Measurements from ENCODE around the gene HYOU1. TPM values are rescaled to one million over a fixed set of nuclear protein-coding genes. Genes with fewer than 3 reads are reported as not detected.

The HYOU1 gene
- total and polyA plus RNA-seq, 2 experiments from 2014 or later, result 103 to 125 TPM

- H3K9me3 ChIP-seq (ENCODE audit: low read depth), result no peaks in the 10 kb centered on the region
- peak overlapping the region; percentile 59 for H3K4me3 ChIP-seq
- H3K4me1 ChIP-seq (ENCODE audit: low read depth), result no peaks in the 10 kb centered on the region
- no peak for TF ChIP-seq CTCF (IDR thresholded peaks at IDR 0.05; ENCODE audit: low read depth, low read length)
- peak overlapping the region; percentile 36 for H3K27ac ChIP-seq
- H3K36me3 ChIP-seq, result peaks cover 19% of the 10 kb centered on the region
- no peaks in the 10 kb centered on the region for H3K27me3 ChIP-seq
- no peak for DNase-seq (ENCODE audit: low read depth in 1 of 2, low spot score in 1 of 2)
These were observed 58.7 kb downstream of the HYOU1 start for GRCh38 chr11:118998388-118998717.

GRCh38 chr11:118997627-118998387 lies 59.2 kb downstream of the HYOU1 start, which contains the start of gene CENATAC:
TSS of gene CENATAC (plus strand) at chr11:118998138. CDS start at chr11:118998198, 60 bp downstream.
- H3K27ac ChIP-seq, result peak within 1 kb of the TSS; percentile 36
- H3K27me3 ChIP-seq, result no peaks in the 10 kb centered on the region
- H3K4me1 ChIP-seq (ENCODE audit: low read depth), result no peaks in the 10 kb centered on the region
- no peak for TF ChIP-seq CTCF (IDR thresholded peaks at IDR 0.05; ENCODE audit: low read depth, low read length)
- H3K36me3 ChIP-seq, result peaks cover 19% of the 10 kb centered on the region
- H3K9me3 ChIP-seq (ENCODE audit: low read depth), result no peaks in the 10 kb centered on the region
- H3K4me3 ChIP-seq, result peak within 1 kb of the TSS; percentile 59
- DNase-seq (ENCODE audit: low read depth in 1 of 2, low spot score in 1 of 2), result peak; percentile 87 to 94

GRCh38 chr11:118996926-118997626 lies 59.9 kb downstream of the HYOU1 start:
- Histone ChIP-seq H3K27ac (no peak overlapping the region), H3K4me3 (peak overlapping the region; percentile 59)
- DNase-seq (ENCODE audit: low read depth in 1 of 2, low spot score in 1 of 2), result peak in 1 of 2 donors; percentile 29

More at GRCh38 chr11:118996926-118997626, 59.9 kb downstream of the HYOU1 start:
- TF ChIP-seq CTCF (IDR thresholded peaks at IDR 0.05; ENCODE audit: low read depth, low read length), result peak; percentile 17
- H3K36me3 ChIP-seq, result peaks cover 19% of the 10 kb centered on the region
- H3K4me1 ChIP-seq (ENCODE audit: low read depth), result no peaks in the 10 kb centered on the region
- H3K27me3 ChIP-seq, result no peaks in the 10 kb centered on the region
- H3K9me3 ChIP-seq (ENCODE audit: low read depth), result no peaks in the 10 kb centered on the region

Other genes with a start within 250 kb of the HYOU1 start
- gene CXCR5, start 173.3 kb downstream of the HYOU1 start, total RNA-seq, result not detected in 2 replicates
- gene CXCR5, start 173.3 kb downstream of the HYOU1 start, polyA plus RNA-seq, result not detected in 2 replicates
- 15.9 and 22.9 TPM in 2 replicates for gene BCL9L, start 131.3 kb downstream of the HYOU1 start, total RNA-seq
- gene BCL9L, start 131.3 kb downstream of the HYOU1 start, polyA plus RNA-seq, result 10.0 and 11.2 TPM in 2 replicates
- 0.89 TPM in 1 of 2 replicates, not detected in the other for gene UPK2, start 100.9 kb downstream of the HYOU1 start, total RNA-seq
- 1.4 and 3.3 TPM in 2 replicates for gene UPK2, start 100.9 kb downstream of the HYOU1 start, polyA plus RNA-seq
- gene FOXR1, start 85.4 kb downstream of the HYOU1 start, total RNA-seq, result 0.42 TPM in 1 of 2 replicates, not detected in the other
- not detected in 2 replicates for gene FOXR1, start 85.4 kb downstream of the HYOU1 start, polyA plus RNA-seq
- 26.6 and 78.2 TPM in 2 replicates for gene CENATAC, start 59.1 kb downstream of the HYOU1 start, total RNA-seq
- gene CENATAC, start 59.1 kb downstream of the HYOU1 start, polyA plus RNA-seq, result 25.2 and 27.0 TPM in 2 replicates
- 837 and 1,038 TPM in 2 replicates for gene RPS25, start 38.9 kb downstream of the HYOU1 start, total RNA-seq
- gene RPS25, start 38.9 kb downstream of the HYOU1 start, polyA plus RNA-seq, result 1,114 and 1,223 TPM in 2 replicates
- 56.1 and 64.8 TPM in 2 replicates for gene TRAPPC4, start 38.4 kb downstream of the HYOU1 start, total RNA-seq
- 130 and 166 TPM in 2 replicates for gene TRAPPC4, start 38.4 kb downstream of the HYOU1 start, polyA plus RNA-seq
- 38.7 and 41.4 TPM in 2 replicates for gene SLC37A4, start 26.3 kb downstream of the HYOU1 start, total RNA-seq
- gene SLC37A4, start 26.3 kb downstream of the HYOU1 start, polyA plus RNA-seq, result 36.7 and 41.3 TPM in 2 replicates
- gene VPS11, start 10.6 kb upstream of the HYOU1 start, total RNA-seq, result 22.1 and 34.1 TPM in 2 replicates
- gene VPS11, start 10.6 kb upstream of the HYOU1 start, polyA plus RNA-seq, result 22.3 and 23.7 TPM in 2 replicates
- gene HMBS, start 27.7 kb upstream of the HYOU1 start, total RNA-seq, result 9.6 and 17.2 TPM in 2 replicates
- 55.2 and 92.9 TPM in 2 replicates for gene HMBS, start 27.7 kb upstream of the HYOU1 start, polyA plus RNA-seq
- gene DPAGT1, start 44.6 kb upstream of the HYOU1 start, total RNA-seq, result 31.4 and 36.0 TPM in 2 replicates
- gene DPAGT1, start 44.6 kb upstream of the HYOU1 start, polyA plus RNA-seq, result 57.9 and 77.3 TPM in 2 replicates
- 16.4 and 20.8 TPM in 2 replicates for gene C2CD2L, start 50.1 kb upstream of the HYOU1 start, total RNA-seq
- 11.1 and 14.8 TPM in 2 replicates for gene C2CD2L, start 50.1 kb upstream of the HYOU1 start, polyA plus RNA-seq
- 21.6 and 28.2 TPM in 2 replicates for gene HINFP, start 64.4 kb upstream of the HYOU1 start, total RNA-seq
- 33.2 and 34.1 TPM in 2 replicates for gene HINFP, start 64.4 kb upstream of the HYOU1 start, polyA plus RNA-seq
- 1.9 and 3.2 TPM in 2 replicates for gene ABCG4, start 91.8 kb upstream of the HYOU1 start, total RNA-seq
- 2.4 and 5.6 TPM in 2 replicates for gene ABCG4, start 91.8 kb upstream of the HYOU1 start, polyA plus RNA-seq
- 24.7 and 36.8 TPM in 2 replicates for gene NLRX1, start 111.5 kb upstream of the HYOU1 start, total RNA-seq
- gene NLRX1, start 111.5 kb upstream of the HYOU1 start, polyA plus RNA-seq, result 16.1 and 25.5 TPM in 2 replicates
- gene NHERF4, start 128.3 kb upstream of the HYOU1 start, total RNA-seq, result 0.18 and 0.69 TPM in 2 replicates
- 0.17 and 0.29 TPM in 2 replicates for gene NHERF4, start 128.3 kb upstream of the HYOU1 start, polyA plus RNA-seq
- 10.3 and 18.3 TPM in 2 replicates for gene CBL, start 149.1 kb upstream of the HYOU1 start, total RNA-seq
- gene CBL, start 149.1 kb upstream of the HYOU1 start, polyA plus RNA-seq, result 6.5 and 8.9 TPM in 2 replicates